22Rv1 (cell line): ENCODE data around the gene MKI67.

ENCODE experiments used
- ZFX ChIP-seq: fragments of 450-650 bp; IDR thresholded peaks from 2 replicates; pipeline ENCODE4 v1.6.1; 2017; ENCODE audit warnings: antibody characterized with exemption, borderline replicate concordance
- TF ChIP-seq, protein P1 (sequence below): fragments of 450-650 bp; IDR thresholded peaks from 2 replicates; pipeline ENCODE4 v1.5.1; 2017; ENCODE audit warnings: mild to moderate bottlenecking

DNA sequence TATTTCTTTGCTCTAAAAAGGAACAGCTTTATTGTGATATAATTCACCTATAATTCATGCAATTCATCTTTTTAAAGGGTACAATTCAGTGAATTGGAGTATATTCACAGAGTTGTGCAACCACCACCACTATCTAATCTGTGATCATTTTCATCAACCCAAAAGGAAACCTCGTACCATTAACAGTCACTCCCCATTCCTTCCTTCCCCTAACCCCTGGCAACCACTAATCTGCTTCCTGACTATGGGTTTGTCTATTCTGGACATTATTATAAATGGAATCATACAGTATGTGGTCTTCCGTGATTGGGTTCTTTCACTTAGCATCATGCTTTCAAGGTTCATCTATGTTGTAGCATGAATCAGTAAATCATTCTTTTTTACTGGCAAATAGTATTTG, 52.3 kb downstream of the MKI67 start:
- TF ChIP-seq, protein P1, sequence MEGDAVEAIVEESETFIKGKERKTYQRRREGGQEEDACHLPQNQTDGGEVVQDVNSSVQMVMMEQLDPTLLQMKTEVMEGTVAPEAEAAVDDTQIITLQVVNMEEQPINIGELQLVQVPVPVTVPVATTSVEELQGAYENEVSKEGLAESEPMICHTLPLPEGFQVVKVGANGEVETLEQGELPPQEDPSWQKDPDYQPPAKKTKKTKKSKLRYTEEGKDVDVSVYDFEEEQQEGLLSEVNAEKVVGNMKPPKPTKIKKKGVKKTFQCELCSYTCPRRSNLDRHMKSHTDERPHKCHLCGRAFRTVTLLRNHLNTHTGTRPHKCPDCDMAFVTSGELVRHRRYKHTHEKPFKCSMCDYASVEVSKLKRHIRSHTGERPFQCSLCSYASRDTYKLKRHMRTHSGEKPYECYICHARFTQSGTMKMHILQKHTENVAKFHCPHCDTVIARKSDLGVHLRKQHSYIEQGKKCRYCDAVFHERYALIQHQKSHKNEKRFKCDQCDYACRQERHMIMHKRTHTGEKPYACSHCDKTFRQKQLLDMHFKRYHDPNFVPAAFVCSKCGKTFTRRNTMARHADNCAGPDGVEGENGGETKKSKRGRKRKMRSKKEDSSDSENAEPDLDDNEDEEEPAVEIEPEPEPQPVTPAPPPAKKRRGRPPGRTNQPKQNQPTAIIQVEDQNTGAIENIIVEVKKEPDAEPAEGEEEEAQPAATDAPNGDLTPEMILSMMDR = no peak
- no peak for TF ChIP-seq ZFX
